WTC11 (cell line): Measurements from ENCODE around the gene RAD51D. TPM values are rescaled to one million over a fixed set of nuclear protein-coding genes. Genes with fewer than 3 reads are reported as not detected.

Experiments used
- ATAC-seq: fragments of 200-7000 bp; cut with Tn5 transposase; 2 replicates; pipeline ENCODE4 v1.10.0; 2021; ENCODE audit warnings: mild to moderate bottlenecking, moderate library complexity
- CTCF ChIA-PET: fragments of 300-600 bp; sonication (Branson Sonifier 250); formaldehyde crosslinking; loops from one replicate; lab custom pipeline; 2021; ENCODE audit warnings: antibody characterized with exemption; lab: Charles Lee
- POLR2A ChIA-PET: fragments of 350-600 bp; sonication (Branson Sonifier 250); formaldehyde crosslinking; loops from one replicate; lab custom pipeline; 2021; ENCODE audit warnings: antibody characterized with exemption; lab: Charles Lee
- DNase-seq: peaks from one replicate; pipeline ENCODE4 v3.0.0; 2021; ENCODE audit warnings: low spot score
- H3K27ac Mint-ChIP-seq: 2 replicates; pipeline ENCODE4 v1.8.0; 2021; ENCODE audit warnings: mixed read lengths
- H3K27me3 Mint-ChIP-seq: 2 replicates; pipeline ENCODE4 v1.8.0; 2021; ENCODE audit warnings: low read depth, mild to moderate bottlenecking, moderate library complexity, mixed read lengths
- H3K36me3 Mint-ChIP-seq: 2 replicates; pipeline ENCODE4 v1.8.0; 2021; ENCODE audit warnings: mixed read lengths
- H3K4me1 Mint-ChIP-seq: 2 replicates; pipeline ENCODE4 v1.8.0; 2022; ENCODE audit warnings: mixed read lengths
- H3K4me3 Mint-ChIP-seq: 2 replicates; pipeline ENCODE4 v1.8.0; 2021; ENCODE audit warnings: mild to moderate bottlenecking, moderate library complexity, mixed read lengths
- H3K9me3 Mint-ChIP-seq: 2 replicates; pipeline ENCODE4 v1.8.0; 2021; ENCODE audit warnings: mixed read lengths
- AR ChIP-seq: fragments of 250-450 bp; sonication (Bioruptor Pico); IDR thresholded peaks from 2 replicates; pipeline ENCODE4 v1.9.0; 2021; ENCODE audit warnings: mild to moderate bottlenecking
- CBFB ChIP-seq: sonication (generic); formaldehyde crosslinking; IDR thresholded peaks from 2 replicates; pipeline ENCODE4 v1.8.1; 2022; ENCODE audit warnings: mild to moderate bottlenecking, low read depth, missing genetic modification reagents
- E2F1 ChIP-seq: sonication (generic); formaldehyde crosslinking; IDR thresholded peaks from 2 replicates; pipeline ENCODE4 v1.8.0; 2022; ENCODE audit warnings: mild to moderate bottlenecking, missing genetic modification reagents
- E2F5 ChIP-seq: sonication (generic); formaldehyde crosslinking; IDR thresholded peaks from 2 replicates; pipeline ENCODE4 v1.8.1; 2022; ENCODE audit warnings: mild to moderate bottlenecking, moderate library complexity, missing genetic modification reagents
- GTF2I ChIP-seq: fragments of 250-450 bp; sonication (Bioruptor Pico); conservative IDR thresholded peaks from 2 replicates; pipeline ENCODE4 v1.4.0; 2021; ENCODE audit warnings: mild to moderate bottlenecking
- NFYB ChIP-seq: sonication (generic); formaldehyde crosslinking; conservative IDR thresholded peaks from 2 replicates; pipeline ENCODE4 v1.8.0; 2022; ENCODE audit warnings: low read depth, missing genetic modification reagents
- OVOL2 ChIP-seq: fragments of 250-450 bp; sonication (Bioruptor Pico); IDR thresholded peaks from 2 replicates; pipeline ENCODE4 v1.9.0; 2021; ENCODE audit warnings: mild to moderate bottlenecking, borderline replicate concordance
- SMAD4 ChIP-seq: sonication (generic); formaldehyde crosslinking; IDR thresholded peaks from 2 replicates; pipeline ENCODE4 v1.8.0; 2022; ENCODE audit warnings: mild to moderate bottlenecking, missing genetic modification reagents
- USF1 ChIP-seq: sonication (generic); formaldehyde crosslinking; IDR thresholded peaks from 2 replicates; pipeline ENCODE4 v1.8.0; 2022; ENCODE audit warnings: mild to moderate bottlenecking, missing genetic modification reagents
- ZMAT4 ChIP-seq: fragments of 250-450 bp; sonication (Bioruptor Pico); IDR thresholded peaks from 2 replicates; pipeline ENCODE4 v1.9.0; 2021; ENCODE audit warnings: mild to moderate bottlenecking
- ZNF121 ChIP-seq: sonication (generic); formaldehyde crosslinking; IDR thresholded peaks from 2 replicates; pipeline ENCODE4 v1.8.0; 2023; ENCODE audit warnings: missing genetic modification reagents
- ZNF138 ChIP-seq: sonication (generic); formaldehyde crosslinking; conservative IDR thresholded peaks from 2 replicates; pipeline ENCODE4 v1.8.1; 2022; ENCODE audit warnings: mild to moderate bottlenecking, moderate library complexity, missing genetic modification reagents
- ZNF232 ChIP-seq: sonication (generic); formaldehyde crosslinking; IDR thresholded peaks from 2 replicates; pipeline ENCODE4 v1.8.0; 2022; ENCODE audit warnings: mild to moderate bottlenecking, missing genetic modification reagents
- ZNF263 ChIP-seq: sonication (generic); formaldehyde crosslinking; IDR thresholded peaks from 2 replicates; pipeline ENCODE4 v1.8.1; 2022; ENCODE audit warnings: low read depth, mild to moderate bottlenecking, moderate library complexity, missing genetic modification reagents
- ZNF396 ChIP-seq: fragments of 250-450 bp; sonication (Bioruptor Pico); IDR thresholded peaks from 2 replicates; pipeline ENCODE4 v1.8.0; 2021; ENCODE audit warnings: mild to moderate bottlenecking, moderate library complexity, borderline replicate concordance
- total RNA-seq: library from RNA; stranded (reverse); gene quantifications from 3 replicates; pipeline ENCODE4 v1.2.3, GENCODE V29; 2021
- TF ChIP-seq, protein P1 (sequence below): fragments of 250-450 bp; sonication (Bioruptor Pico); IDR thresholded peaks from 2 replicates; pipeline ENCODE4 v1.9.0; 2021; ENCODE audit warnings: mild to moderate bottlenecking, borderline replicate concordance
- TF ChIP-seq, protein P2 (sequence below): sonication (generic); formaldehyde crosslinking; IDR thresholded peaks from 2 replicates; pipeline ENCODE4 v1.8.0; 2022; ENCODE audit warnings: mild to moderate bottlenecking, missing genetic modification reagents
- TF ChIP-seq, protein P3 (sequence below): sonication (generic); formaldehyde crosslinking; IDR thresholded peaks from 2 replicates; pipeline ENCODE4 v1.8.1; 2023; ENCODE audit warnings: mild to moderate bottlenecking, missing genetic modification reagents
- TF ChIP-seq, protein P4 (sequence below): sonication (generic); formaldehyde crosslinking; IDR thresholded peaks from 2 replicates; pipeline ENCODE4 v1.8.1; 2023; ENCODE audit warnings: mild to moderate bottlenecking, missing genetic modification reagents, borderline replicate concordance

Gene RAD51D
- total RNA-seq, 1 experiment from 2014 or later = 15.0 TPM

DNA sequence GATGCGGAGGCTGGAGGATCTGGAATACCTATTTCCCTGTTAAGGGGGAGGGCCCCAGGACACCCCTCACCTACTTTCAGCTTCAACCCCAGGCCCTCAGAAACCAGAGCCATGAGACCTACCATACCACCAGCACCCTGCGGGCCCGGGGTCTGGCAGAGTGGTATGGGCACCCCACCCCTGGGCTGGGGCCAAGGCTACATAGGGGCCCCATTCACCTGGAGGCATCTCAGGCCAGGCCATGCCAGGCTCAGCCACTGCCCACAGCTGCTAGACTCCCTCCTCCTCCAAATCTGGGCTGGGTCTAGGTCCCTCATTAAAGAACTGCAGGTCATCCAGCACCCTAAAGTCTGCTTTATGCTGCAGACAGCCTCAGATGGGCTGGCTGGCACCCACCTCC is 10.7 kb upstream of the RAD51D start (continued):
- TF ChIP-seq ZNF138 (CRISPR knock-in tag) (no peak), AR (CRISPR knock-in tag) (no peak), GTF2I (CRISPR knock-in tag) (no peak), ZNF121 (CRISPR knock-in tag) (no peak), E2F5 (CRISPR knock-in tag) (no peak), OVOL2 (CRISPR knock-in tag) (no peak), ZNF232 (CRISPR knock-in tag) (no peak), ZNF396 (CRISPR knock-in tag) (no peak), E2F1 (CRISPR knock-in tag) (no peak)
- TF ChIP-seq, protein P1, sequence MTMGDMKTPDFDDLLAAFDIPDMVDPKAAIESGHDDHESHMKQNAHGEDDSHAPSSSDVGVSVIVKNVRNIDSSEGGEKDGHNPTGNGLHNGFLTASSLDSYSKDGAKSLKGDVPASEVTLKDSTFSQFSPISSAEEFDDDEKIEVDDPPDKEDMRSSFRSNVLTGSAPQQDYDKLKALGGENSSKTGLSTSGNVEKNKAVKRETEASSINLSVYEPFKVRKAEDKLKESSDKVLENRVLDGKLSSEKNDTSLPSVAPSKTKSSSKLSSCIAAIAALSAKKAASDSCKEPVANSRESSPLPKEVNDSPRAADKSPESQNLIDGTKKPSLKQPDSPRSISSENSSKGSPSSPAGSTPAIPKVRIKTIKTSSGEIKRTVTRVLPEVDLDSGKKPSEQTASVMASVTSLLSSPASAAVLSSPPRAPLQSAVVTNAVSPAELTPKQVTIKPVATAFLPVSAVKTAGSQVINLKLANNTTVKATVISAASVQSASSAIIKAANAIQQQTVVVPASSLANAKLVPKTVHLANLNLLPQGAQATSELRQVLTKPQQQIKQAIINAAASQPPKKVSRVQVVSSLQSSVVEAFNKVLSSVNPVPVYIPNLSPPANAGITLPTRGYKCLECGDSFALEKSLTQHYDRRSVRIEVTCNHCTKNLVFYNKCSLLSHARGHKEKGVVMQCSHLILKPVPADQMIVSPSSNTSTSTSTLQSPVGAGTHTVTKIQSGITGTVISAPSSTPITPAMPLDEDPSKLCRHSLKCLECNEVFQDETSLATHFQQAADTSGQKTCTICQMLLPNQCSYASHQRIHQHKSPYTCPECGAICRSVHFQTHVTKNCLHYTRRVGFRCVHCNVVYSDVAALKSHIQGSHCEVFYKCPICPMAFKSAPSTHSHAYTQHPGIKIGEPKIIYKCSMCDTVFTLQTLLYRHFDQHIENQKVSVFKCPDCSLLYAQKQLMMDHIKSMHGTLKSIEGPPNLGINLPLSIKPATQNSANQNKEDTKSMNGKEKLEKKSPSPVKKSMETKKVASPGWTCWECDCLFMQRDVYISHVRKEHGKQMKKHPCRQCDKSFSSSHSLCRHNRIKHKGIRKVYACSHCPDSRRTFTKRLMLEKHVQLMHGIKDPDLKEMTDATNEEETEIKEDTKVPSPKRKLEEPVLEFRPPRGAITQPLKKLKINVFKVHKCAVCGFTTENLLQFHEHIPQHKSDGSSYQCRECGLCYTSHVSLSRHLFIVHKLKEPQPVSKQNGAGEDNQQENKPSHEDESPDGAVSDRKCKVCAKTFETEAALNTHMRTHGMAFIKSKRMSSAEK = no peak
- TF ChIP-seq, protein P2, sequence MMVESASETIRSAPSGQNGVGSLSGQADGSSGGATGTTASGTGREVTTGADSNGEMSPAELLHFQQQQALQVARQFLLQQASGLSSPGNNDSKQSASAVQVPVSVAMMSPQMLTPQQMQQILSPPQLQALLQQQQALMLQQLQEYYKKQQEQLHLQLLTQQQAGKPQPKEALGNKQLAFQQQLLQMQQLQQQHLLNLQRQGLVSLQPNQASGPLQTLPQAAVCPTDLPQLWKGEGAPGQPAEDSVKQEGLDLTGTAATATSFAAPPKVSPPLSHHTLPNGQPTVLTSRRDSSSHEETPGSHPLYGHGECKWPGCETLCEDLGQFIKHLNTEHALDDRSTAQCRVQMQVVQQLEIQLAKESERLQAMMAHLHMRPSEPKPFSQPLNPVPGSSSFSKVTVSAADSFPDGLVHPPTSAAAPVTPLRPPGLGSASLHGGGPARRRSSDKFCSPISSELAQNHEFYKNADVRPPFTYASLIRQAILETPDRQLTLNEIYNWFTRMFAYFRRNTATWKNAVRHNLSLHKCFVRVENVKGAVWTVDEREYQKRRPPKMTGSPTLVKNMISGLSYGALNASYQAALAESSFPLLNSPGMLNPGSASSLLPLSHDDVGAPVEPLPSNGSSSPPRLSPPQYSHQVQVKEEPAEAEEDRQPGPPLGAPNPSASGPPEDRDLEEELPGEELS = no peak
- TF ChIP-seq, protein P3, sequence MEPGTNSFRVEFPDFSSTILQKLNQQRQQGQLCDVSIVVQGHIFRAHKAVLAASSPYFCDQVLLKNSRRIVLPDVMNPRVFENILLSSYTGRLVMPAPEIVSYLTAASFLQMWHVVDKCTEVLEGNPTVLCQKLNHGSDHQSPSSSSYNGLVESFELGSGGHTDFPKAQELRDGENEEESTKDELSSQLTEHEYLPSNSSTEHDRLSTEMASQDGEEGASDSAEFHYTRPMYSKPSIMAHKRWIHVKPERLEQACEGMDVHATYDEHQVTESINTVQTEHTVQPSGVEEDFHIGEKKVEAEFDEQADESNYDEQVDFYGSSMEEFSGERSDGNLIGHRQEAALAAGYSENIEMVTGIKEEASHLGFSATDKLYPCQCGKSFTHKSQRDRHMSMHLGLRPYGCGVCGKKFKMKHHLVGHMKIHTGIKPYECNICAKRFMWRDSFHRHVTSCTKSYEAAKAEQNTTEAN = no peak
- TF ChIP-seq, all 79 proteins: peak for 0

DNA sequence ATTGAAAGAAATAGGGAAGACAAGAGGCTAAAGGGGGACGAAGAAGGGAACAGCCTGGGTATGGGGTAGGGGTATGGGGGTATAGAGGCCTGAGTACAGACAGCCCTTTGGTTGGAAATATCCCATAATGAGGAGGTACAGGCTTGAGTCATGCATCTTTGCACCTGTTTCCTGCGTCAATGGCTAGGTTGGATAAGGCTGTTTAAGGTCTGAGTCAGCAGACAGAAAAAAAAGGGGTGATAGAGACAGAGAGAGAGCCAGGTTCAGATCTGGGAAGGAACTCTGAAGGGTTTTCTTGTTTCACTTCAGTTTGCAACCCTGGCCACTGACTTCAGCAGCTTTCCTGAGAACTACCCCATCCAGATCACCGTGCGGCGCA is 10.3 kb upstream of the RAD51D start:
- Mint-ChIP-seq H3K4me3 (no peak overlapping the region), H3K4me1 (no peaks in the 10 kb centered on the region), H3K27ac (no peak overlapping the region), H3K27me3 (no peaks in the 10 kb centered on the region), H3K36me3 (peaks cover 38% of the 10 kb centered on the region), H3K9me3 (0 out of 2 replicates have a peak, but pooled peaks cover 6% of the 10 kb centered on the region)
- ATAC-seq (no peak), DNase-seq (no peak)
- POLR2A ChIA-PET = no interaction called here
- CTCF ChIA-PET = interaction anchor here (1.3 kb wide), 1 partner anchor 11 kb away, joined by 3 read pairs; no protein-coding TSS in a partner anchor
- no peak for TF ChIP-seq NFYB (CRISPR knock-in tag)
- TF ChIP-seq, protein P4, sequence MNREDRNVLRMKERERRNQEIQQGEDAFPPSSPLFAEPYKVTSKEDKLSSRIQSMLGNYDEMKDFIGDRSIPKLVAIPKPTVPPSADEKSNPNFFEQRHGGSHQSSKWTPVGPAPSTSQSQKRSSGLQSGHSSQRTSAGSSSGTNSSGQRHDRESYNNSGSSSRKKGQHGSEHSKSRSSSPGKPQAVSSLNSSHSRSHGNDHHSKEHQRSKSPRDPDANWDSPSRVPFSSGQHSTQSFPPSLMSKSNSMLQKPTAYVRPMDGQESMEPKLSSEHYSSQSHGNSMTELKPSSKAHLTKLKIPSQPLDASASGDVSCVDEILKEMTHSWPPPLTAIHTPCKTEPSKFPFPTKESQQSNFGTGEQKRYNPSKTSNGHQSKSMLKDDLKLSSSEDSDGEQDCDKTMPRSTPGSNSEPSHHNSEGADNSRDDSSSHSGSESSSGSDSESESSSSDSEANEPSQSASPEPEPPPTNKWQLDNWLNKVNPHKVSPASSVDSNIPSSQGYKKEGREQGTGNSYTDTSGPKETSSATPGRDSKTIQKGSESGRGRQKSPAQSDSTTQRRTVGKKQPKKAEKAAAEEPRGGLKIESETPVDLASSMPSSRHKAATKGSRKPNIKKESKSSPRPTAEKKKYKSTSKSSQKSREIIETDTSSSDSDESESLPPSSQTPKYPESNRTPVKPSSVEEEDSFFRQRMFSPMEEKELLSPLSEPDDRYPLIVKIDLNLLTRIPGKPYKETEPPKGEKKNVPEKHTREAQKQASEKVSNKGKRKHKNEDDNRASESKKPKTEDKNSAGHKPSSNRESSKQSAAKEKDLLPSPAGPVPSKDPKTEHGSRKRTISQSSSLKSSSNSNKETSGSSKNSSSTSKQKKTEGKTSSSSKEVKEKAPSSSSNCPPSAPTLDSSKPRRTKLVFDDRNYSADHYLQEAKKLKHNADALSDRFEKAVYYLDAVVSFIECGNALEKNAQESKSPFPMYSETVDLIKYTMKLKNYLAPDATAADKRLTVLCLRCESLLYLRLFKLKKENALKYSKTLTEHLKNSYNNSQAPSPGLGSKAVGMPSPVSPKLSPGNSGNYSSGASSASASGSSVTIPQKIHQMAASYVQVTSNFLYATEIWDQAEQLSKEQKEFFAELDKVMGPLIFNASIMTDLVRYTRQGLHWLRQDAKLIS (CRISPR knock-in tag) = no peak
- no peak for TF ChIP-seq CBFB (CRISPR knock-in tag)
- TF ChIP-seq SMAD4 (CRISPR knock-in tag) = no peak
- no peak for TF ChIP-seq USF1
- no peak for TF ChIP-seq ZMAT4 (CRISPR knock-in tag)
- no peak for TF ChIP-seq ZNF263 (CRISPR knock-in tag)
